HCT116 (cell line): ENCODE results near the gene RFPL4A.

Source experiments
- EGR1 ChIP-seq: IDR thresholded peaks from 2 replicates; pipeline ENCODE4 v1.6.1; 2012; ENCODE audit warnings: low read depth
- ELF1 ChIP-seq: IDR thresholded peaks from 2 replicates; pipeline ENCODE4 v1.6.1; 2012; ENCODE audit warnings: low read depth, borderline replicate concordance
- POLR2A ChIP-seq: IDR thresholded peaks from 2 replicates; pipeline ENCODE4 v1.7.0; 2011; ENCODE audit warnings: borderline replicate concordance; ENCODE audit not compliant: insufficient read depth, insufficient read length; ENCODE audit errors: extremely low read depth
- RAD21 ChIP-seq: IDR thresholded peaks from 2 replicates; pipeline ENCODE4 v1.6.1; 2012; ENCODE audit warnings: low read depth, mild to moderate bottlenecking
- SP1 ChIP-seq: IDR thresholded peaks from 2 replicates; pipeline ENCODE4 v1.6.1; 2012; ENCODE audit warnings: low read depth
- TF ChIP-seq, protein P1 (sequence below), 3 experiments: fragments of 200-600 bp in 1 of 3; sonication (generic) in 1 of 3; IDR thresholded peaks in 2 of 3; conservative IDR thresholded peaks in 1 of 3; 2 replicates each; pipeline ENCODE4 v1.5.1; 2012 to 2017; ENCODE audit warnings: low read depth in 2 of 3, low read length in 2 of 3, antibody characterized with exemption in 1 of 3, borderline replicate concordance in 1 of 3, control low read depth in 1 of 3, mild to moderate bottlenecking in 1 of 3, mixed read lengths in 1 of 3, mixed run types in 1 of 3, moderate library complexity in 1 of 3; ENCODE audit not compliant: insufficient read depth in 1 of 3
- TF ChIP-seq, protein P2 (sequence below): IDR thresholded peaks from 2 replicates; pipeline ENCODE4 v1.6.1; 2011; ENCODE audit warnings: mild to moderate bottlenecking, low read length, moderate library complexity; ENCODE audit not compliant: insufficient replicate concordance; ENCODE audit errors: extremely low read depth

DNA sequence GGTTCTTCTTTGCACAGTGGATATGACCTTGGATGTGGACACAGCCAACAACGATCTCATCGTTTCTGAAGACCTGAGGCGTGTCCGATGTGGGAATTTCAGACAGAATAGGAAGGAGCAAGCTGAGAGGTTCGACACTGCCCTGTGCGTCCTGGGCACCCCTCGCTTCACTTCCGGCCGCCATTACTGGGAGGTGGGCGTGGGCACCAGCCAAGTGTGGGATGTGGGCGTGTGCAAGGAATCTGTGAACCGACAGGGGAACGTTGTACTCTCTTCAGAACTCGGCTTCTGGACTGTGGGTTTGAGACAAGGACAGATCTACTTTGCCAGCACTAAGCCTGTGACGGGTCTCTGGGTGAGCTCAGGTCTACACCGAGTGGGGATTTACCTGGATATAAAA lies 19.4 kb downstream of the RFPL4A start:
- TF ChIP-seq, protein P1, sequence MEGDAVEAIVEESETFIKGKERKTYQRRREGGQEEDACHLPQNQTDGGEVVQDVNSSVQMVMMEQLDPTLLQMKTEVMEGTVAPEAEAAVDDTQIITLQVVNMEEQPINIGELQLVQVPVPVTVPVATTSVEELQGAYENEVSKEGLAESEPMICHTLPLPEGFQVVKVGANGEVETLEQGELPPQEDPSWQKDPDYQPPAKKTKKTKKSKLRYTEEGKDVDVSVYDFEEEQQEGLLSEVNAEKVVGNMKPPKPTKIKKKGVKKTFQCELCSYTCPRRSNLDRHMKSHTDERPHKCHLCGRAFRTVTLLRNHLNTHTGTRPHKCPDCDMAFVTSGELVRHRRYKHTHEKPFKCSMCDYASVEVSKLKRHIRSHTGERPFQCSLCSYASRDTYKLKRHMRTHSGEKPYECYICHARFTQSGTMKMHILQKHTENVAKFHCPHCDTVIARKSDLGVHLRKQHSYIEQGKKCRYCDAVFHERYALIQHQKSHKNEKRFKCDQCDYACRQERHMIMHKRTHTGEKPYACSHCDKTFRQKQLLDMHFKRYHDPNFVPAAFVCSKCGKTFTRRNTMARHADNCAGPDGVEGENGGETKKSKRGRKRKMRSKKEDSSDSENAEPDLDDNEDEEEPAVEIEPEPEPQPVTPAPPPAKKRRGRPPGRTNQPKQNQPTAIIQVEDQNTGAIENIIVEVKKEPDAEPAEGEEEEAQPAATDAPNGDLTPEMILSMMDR (IDR thresholded peaks at IDR 0.05 in 2 of 3, conservative IDR thresholded peaks at IDR 0.05 in 1 of 3; ENCODE audit: borderline replicate concordance in 1 of 3, insufficient read depth in 1 of 3, low read depth in 2 of 3, low read length in 2 of 3), result no peak
- TF ChIP-seq, protein P2, sequence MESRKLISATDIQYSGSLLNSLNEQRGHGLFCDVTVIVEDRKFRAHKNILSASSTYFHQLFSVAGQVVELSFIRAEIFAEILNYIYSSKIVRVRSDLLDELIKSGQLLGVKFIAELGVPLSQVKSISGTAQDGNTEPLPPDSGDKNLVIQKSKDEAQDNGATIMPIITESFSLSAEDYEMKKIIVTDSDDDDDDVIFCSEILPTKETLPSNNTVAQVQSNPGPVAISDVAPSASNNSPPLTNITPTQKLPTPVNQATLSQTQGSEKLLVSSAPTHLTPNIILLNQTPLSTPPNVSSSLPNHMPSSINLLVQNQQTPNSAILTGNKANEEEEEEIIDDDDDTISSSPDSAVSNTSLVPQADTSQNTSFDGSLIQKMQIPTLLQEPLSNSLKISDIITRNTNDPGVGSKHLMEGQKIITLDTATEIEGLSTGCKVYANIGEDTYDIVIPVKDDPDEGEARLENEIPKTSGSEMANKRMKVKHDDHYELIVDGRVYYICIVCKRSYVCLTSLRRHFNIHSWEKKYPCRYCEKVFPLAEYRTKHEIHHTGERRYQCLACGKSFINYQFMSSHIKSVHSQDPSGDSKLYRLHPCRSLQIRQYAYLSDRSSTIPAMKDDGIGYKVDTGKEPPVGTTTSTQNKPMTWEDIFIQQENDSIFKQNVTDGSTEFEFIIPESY, result no peak
- TF ChIP-seq RAD21, result no peak
- no peak for TF ChIP-seq ELF1
- no peak for TF ChIP-seq EGR1
- no peak for TF ChIP-seq POLR2A
- no peak for TF ChIP-seq SP1
